Ishikawa (cell line): ENCODE results near the gene KCNK3.

ENCODE experiments used
- CEBPB ChIP-seq: IDR thresholded peaks from 2 replicates; pipeline ENCODE4 v1.6.1; 2012
- CREB1 ChIP-seq: IDR thresholded peaks from 2 replicates; pipeline ENCODE4 v1.6.1; 2012; ENCODE audit warnings: low read depth
- EGR1 ChIP-seq: IDR thresholded peaks from 2 replicates; pipeline ENCODE4 v1.6.1; 2012
- EP300 ChIP-seq: IDR thresholded peaks from 2 replicates; pipeline ENCODE4 v1.6.1; 2012; ENCODE audit warnings: borderline replicate concordance
- FOXM1 ChIP-seq: IDR thresholded peaks from 2 replicates; pipeline ENCODE4 v1.6.1; 2012; ENCODE audit warnings: low read depth, borderline replicate concordance
- NFIC ChIP-seq: IDR thresholded peaks from 2 replicates; pipeline ENCODE4 v1.6.1; 2012
- RAD21 ChIP-seq: IDR thresholded peaks from 2 replicates; pipeline ENCODE4 v1.6.1; 2012; ENCODE audit warnings: low read depth
- TAF1 ChIP-seq: IDR thresholded peaks from 2 replicates; pipeline ENCODE4 v1.6.1; 2012; ENCODE audit warnings: low read depth, mild to moderate bottlenecking
- TCF12 ChIP-seq: IDR thresholded peaks from 2 replicates; pipeline ENCODE4 v1.6.1; 2012; ENCODE audit warnings: low read depth
- TEAD4 ChIP-seq: IDR thresholded peaks from 2 replicates; pipeline ENCODE4 v1.6.1; 2012
- YY1 ChIP-seq: IDR thresholded peaks from 2 replicates; pipeline ENCODE4 v1.6.1; 2012; ENCODE audit warnings: low read depth
- ZBTB7A ChIP-seq: IDR thresholded peaks from 2 replicates; pipeline ENCODE4 v1.6.1; 2012; ENCODE audit warnings: low read depth
- TF ChIP-seq, protein P1 (sequence below): IDR thresholded peaks from 2 replicates; pipeline ENCODE4 v1.6.1; 2012
- TF ChIP-seq, protein P2 (sequence below): IDR thresholded peaks from 2 replicates; pipeline ENCODE4 v1.6.1; 2012
- TF ChIP-seq, protein P3 (sequence below): IDR thresholded peaks from 2 replicates; pipeline ENCODE4 v1.6.1; 2012; ENCODE audit warnings: low read depth, mild to moderate bottlenecking

Gene KCNK3

DNA sequence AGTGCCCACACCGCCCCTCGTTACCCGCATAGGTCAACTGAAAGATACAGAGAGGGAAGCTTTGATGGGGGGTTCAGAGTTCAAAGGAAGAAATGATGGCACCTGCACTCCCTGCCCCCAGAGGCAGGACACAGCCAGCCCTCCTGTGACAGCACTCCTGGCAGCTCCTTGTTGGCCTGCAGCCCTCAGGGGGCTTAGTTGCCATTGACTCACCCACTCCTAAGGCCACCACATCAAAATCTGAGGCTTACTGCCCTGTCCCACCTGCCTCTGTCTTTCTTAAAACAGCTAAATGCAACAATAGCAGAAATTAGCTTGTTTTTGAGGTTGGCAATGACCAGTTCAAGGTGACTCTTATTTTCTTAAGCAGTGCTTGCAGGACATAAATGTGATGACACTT, 39.9 kb downstream of the KCNK3 start:
- TF ChIP-seq CREB1 (no peak), FOXM1 (no peak), ZBTB7A (no peak), TEAD4 (no peak), CEBPB (no peak), RAD21 (no peak), EGR1 (no peak), EP300 (no peak), YY1 (no peak), NFIC (no peak)
- TF ChIP-seq, protein P1, sequence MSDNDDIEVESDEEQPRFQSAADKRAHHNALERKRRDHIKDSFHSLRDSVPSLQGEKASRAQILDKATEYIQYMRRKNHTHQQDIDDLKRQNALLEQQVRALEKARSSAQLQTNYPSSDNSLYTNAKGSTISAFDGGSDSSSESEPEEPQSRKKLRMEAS, result no peak
- TF ChIP-seq, protein P2, sequence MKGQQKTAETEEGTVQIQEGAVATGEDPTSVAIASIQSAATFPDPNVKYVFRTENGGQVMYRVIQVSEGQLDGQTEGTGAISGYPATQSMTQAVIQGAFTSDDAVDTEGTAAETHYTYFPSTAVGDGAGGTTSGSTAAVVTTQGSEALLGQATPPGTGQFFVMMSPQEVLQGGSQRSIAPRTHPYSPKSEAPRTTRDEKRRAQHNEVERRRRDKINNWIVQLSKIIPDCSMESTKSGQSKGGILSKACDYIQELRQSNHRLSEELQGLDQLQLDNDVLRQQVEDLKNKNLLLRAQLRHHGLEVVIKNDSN, result no peak

GRCh38 chr2:26733413-26733812, 40.9 kb downstream of the KCNK3 start:
- TF ChIP-seq, protein P2, result no peak
- TF ChIP-seq FOXM1 (no peak), NFIC (no peak), EP300 (no peak)

GRCh38 chr2:26735097-26735496, 42.6 kb downstream of the KCNK3 start:
- TF ChIP-seq CREB1 (no peak), NFIC (no peak)

DNA sequence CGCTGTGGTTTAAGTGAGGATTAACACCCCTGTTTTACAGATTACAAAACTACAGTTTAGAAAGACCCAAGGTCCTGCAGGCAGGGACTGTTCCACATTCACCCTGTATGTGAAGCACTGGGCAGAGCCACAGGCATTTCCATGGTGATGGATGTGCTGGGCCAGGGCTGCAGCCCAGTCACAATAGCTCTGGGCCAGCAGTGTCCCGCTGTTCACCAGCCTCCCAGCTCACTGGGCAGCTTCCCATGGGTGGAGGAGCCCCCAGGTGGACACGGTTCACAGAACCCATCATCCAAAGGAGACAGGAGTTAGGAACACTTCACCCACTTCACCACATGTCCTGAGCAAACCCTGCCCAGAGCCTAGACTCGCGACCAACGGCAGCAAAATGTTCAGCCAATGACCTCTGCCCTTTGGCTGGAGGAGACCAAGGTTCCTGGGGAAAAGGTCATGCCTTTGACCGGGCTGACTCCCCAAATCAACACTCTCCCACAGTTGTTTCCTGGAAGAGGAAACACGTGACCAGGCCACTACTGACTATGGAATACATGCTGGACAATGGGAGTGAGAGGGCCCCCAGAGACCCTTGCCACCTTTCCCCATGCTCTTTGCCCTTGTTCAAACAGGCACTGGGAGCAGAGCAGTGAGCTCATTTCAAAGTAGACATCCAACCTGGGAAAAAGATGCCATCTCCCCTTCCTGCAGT, 43.5 kb downstream of the KCNK3 start:
- TF ChIP-seq, protein P3, sequence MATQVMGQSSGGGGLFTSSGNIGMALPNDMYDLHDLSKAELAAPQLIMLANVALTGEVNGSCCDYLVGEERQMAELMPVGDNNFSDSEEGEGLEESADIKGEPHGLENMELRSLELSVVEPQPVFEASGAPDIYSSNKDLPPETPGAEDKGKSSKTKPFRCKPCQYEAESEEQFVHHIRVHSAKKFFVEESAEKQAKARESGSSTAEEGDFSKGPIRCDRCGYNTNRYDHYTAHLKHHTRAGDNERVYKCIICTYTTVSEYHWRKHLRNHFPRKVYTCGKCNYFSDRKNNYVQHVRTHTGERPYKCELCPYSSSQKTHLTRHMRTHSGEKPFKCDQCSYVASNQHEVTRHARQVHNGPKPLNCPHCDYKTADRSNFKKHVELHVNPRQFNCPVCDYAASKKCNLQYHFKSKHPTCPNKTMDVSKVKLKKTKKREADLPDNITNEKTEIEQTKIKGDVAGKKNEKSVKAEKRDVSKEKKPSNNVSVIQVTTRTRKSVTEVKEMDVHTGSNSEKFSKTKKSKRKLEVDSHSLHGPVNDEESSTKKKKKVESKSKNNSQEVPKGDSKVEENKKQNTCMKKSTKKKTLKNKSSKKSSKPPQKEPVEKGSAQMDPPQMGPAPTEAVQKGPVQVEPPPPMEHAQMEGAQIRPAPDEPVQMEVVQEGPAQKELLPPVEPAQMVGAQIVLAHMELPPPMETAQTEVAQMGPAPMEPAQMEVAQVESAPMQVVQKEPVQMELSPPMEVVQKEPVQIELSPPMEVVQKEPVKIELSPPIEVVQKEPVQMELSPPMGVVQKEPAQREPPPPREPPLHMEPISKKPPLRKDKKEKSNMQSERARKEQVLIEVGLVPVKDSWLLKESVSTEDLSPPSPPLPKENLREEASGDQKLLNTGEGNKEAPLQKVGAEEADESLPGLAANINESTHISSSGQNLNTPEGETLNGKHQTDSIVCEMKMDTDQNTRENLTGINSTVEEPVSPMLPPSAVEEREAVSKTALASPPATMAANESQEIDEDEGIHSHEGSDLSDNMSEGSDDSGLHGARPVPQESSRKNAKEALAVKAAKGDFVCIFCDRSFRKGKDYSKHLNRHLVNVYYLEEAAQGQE, result no peak
- TF ChIP-seq NFIC (no peak), FOXM1 (no peak), TEAD4 (no peak), TAF1 (no peak), ZBTB7A (no peak), EGR1 (no peak), CREB1 (no peak), TCF12 (no peak), RAD21 (no peak), EP300 (no peak), CEBPB (no peak)
- TF ChIP-seq, protein P1, result no peak
- TF ChIP-seq, protein P2, result no peak

DNA sequence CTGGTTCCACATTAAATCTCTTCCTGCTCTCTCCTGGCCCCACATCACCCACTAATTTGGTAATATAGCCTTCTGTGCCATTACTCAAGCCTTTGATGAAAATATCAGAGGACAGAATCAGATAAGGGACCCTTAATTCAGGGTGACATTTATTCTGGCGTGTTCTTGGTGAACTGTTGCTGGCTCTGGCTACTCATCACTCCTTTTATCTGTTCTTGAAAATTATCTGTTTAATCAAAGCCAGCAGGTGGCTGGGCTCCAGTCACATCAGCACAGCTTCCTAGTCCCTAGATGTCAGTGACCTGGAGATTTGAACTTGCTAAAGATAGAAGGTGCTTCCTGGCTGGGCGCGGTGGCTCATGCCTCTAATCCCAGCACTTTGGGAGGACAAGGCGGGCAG, 44.7 kb downstream of the KCNK3 start:
- no peak for TF ChIP-seq CEBPB
- TF ChIP-seq, protein P2, result no peak
- TF ChIP-seq, protein P3, result no peak
- TF ChIP-seq YY1, result no peak
- no peak for TF ChIP-seq TEAD4
- no peak for TF ChIP-seq NFIC
- TF ChIP-seq, protein P1, result no peak
- TF ChIP-seq EGR1, result no peak
- no peak for TF ChIP-seq EP300
- no peak for TF ChIP-seq TAF1
- TF ChIP-seq CREB1, result no peak
- no peak for TF ChIP-seq ZBTB7A
- TF ChIP-seq RAD21, result no peak
- no peak for TF ChIP-seq FOXM1
- TF ChIP-seq TCF12, result no peak
